ENCODE data around the gene FBF1.

DNA sequence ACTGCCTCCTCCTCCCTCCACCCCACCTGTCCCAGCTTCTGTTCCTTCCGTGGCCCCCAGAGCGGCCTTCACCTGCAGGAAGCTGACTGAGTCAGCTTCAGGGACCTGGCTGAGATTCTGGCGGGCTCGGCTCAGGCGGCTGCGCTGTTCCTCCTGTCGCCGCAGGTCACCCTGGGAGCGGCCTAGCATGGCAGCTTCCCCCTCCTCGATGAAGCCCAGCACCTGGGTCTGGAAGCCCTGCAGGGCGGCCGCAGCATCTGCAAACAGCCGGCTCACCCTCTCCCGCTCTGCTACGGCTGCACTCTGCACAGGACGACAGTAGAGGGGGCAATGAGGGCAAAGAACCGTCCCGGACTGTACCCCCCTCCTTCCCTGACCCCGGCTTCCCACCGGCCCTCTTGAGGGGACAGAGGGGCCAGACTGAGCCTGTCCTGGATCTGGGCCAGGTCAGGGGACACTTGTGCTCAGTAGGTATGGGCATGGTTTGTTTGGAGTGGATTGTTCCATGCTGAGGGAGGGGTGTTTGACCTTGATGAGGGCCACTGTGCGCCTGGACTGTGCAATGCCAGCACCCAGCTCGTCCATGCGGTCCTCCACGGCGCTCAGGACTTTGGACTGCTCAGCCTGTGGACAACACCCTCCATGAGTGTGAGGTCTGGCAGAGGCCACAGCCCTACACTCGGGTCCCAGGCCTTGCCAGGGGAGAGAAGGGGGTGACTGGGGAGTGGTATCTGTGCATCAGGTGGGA is 64.5 kb downstream of the FBF1 start:
- TF ChIP-seq POLR2A (IDR thresholded peaks at IDR 0.05; ENCODE audit: low read length) (no peak), GATA1 (IDR thresholded peaks at IDR 0.05; ENCODE audit: low read depth, low read length) (no peak)

Data from erythroblast (primary cell).